NCI-H2081 treated with DMSO at 0.1 percent for 48 hours (cell line): ENCODE results near the gene FECH.
"Not testable (repeated sequence)": the region's sequence is repeated elsewhere in the genome, so short reads cannot be mapped to it uniquely, and the experiment has no call there.

ENCODE experiments used
- DNase-seq: peaks from one replicate; lab custom pipeline; 2025; lab: John Stamatoyannopoulos, UW

FECH gene

GRCh38 chr18:57533006-57533867 lies 53.3 kb downstream of the FECH start:
- no peak for DNase-seq

DNA sequence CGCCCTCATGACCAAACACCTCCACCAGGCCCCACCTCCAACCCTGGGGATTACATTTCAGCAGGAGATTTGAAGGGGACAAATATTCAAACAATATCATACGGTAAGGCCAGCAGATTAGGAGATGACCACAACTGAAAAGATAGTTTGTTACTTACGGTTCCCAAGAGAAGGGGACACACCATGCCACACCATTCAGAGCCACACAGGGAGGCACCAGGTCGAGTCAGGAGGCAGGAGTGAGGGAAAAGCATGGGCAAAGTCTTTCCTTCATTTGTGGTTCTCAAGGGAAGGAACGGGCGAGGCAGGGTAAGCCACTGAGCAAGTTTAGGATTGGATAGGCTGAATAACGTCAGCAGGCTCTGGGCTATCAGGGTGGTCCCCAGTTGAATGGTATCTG lies 57.4 kb downstream of the FECH start:
- no peak for DNase-seq

DNA sequence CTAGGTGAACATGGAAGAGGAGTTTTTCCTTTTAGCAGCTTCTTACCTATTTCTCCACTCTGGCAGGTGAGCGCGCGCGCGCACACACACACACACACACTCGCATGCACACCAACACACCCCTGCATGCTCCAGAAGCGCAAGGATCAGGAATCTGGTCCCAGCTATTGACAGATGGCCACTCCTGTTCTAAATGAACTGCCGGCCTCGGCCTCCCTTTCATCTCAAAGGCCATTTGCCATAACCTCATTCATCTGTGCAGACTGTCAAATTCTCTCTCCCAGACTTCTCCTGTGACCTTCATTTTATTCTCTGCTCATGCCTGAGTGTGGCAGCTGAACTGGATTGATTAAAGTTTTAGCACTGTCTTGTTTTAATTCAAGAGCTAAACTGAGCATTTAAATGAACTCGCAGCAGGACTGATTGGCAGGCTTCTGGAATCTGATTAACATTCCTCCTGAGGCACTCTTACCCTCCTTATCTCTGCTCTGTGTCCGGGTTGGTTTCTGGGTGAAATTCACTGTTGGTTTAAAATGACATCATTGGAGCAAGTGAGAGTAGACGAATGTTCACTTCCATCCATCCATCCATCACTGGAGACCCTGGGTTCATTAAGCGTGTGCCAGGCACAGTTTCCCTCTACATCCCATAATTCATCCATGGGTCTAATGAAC lies 58.8 kb downstream of the FECH start:
- DNase-seq: no peak

GRCh38 chr18:57523171-57523956 lies 63.1 kb downstream of the FECH start:
- no peak for DNase-seq

GRCh38 chr18:57522348-57522747 lies 64.2 kb downstream of the FECH start:
- DNase-seq: not testable (repeated sequence)

- DNase-seq: no peak
Observed at GRCh38 chr18:57519668-57520424, 66.7 kb downstream of the FECH start.

DNA sequence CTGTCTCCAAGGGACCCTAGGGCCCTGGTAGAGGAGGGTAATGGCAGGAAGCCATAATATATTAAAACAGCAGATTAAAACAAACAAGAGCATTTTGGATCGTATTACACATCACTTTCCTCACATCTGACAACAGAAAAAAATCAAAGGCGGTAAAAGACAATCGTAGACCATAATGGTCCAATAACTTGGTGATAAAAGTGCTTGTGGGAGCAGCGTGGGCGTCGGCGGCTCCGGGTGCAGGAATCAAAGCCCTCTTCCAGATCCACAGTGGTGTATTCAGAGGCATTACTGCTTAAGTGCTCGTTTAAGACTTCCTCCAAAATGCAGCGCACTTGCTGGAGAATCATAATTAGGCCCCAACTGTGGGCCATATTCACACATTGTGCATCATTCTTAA lies 68.0 kb downstream of the FECH start:
- no peak for DNase-seq

DNA sequence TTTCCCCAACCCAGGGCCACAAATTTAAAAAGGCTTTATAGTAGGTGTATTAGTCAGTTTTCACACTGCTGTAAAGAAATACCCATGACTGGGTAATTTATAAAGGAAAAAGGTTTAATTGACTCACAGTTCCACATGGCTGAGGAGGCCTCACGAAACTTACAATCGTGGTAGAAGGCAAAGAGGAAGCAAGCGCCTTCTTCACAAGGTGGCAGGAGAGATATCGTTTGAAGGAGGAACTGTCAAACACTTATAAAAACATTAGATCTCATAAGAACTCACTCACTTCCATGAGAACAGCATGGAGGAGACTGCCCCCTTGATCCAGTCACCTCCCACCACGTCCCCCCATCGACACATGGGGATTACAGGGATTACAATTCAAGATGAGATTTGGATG lies 70.4 kb downstream of the FECH start:
- DNase-seq: no peak

- no peak for DNase-seq
Observed at GRCh38 chr18:57505231-57505630, 81.3 kb downstream of the FECH start.

DNA sequence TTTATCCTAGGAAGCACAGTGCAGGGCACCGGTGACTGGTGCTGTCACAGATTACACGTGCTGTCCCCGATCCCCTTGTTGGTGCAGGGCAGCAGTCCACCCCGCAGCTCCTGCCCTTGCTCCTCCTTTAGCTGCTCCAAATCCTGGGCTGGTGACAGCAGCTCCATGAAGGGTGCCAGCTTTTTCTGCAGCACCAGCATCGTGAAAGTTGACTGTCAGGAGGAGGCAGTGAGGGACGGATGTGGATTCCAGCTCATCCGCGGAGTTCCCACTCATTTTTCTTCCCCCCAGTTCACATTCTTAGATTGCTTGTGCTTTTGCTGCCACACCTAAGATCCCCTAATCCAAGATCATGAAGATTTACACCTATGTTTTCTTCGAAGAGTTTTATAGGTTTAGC lies 83.9 kb downstream of the FECH start:
- DNase-seq: no peak

GRCh38 chr18:57498682-57499256 lies 87.7 kb downstream of the FECH start:
- no peak for DNase-seq
